Neuronal stem cell (in vitro differentiated cells): ENCODE measurements around the gene PGBD2.

Experiments
- DNase-seq: peaks from one replicate; pipeline ENCODE4 v3.0.0-alpha.2; 2013; ENCODE audit warnings: low spot score
- H2AFZ ChIP-seq: one replicate; pipeline ENCODE4 v1.6.1; 2013; ENCODE audit warnings: mild to moderate bottlenecking, low read length, inconsistent platforms
- H2AK5ac ChIP-seq: 2 replicates; pipeline ENCODE4 v1.6.1; 2013; ENCODE audit warnings: low read depth, mild to moderate bottlenecking, inconsistent platforms, low read length, moderate library complexity, mixed read lengths
- H2BK120ac ChIP-seq: 2 replicates; pipeline ENCODE4 v1.6.1; 2013; ENCODE audit warnings: low read depth, mild to moderate bottlenecking, inconsistent platforms, low read length, moderate library complexity, mixed read lengths
- H2BK12ac ChIP-seq: one replicate; pipeline ENCODE4 v1.6.1; 2013; ENCODE audit warnings: low read length, inconsistent platforms
- H2BK15ac ChIP-seq: 2 replicates; pipeline ENCODE4 v1.6.1; 2013; ENCODE audit warnings: mild to moderate bottlenecking, low read length, inconsistent platforms, mixed read lengths
- H2BK5ac ChIP-seq: one replicate; pipeline ENCODE4 v1.6.1; 2013; ENCODE audit warnings: inconsistent platforms, mild to moderate bottlenecking, low read length, moderate library complexity
- H3K14ac ChIP-seq: one replicate; pipeline ENCODE4 v1.6.1; 2013; ENCODE audit warnings: low read length, inconsistent platforms
- H3K18ac ChIP-seq: 2 replicates; pipeline ENCODE4 v1.6.1; 2013; ENCODE audit warnings: low read length, inconsistent platforms
- H3K23ac ChIP-seq: 2 replicates; pipeline ENCODE4 v1.6.1; 2013; ENCODE audit warnings: low read depth, mild to moderate bottlenecking, mixed read lengths, low read length, inconsistent platforms; ENCODE audit not compliant: poor library complexity
- H3K27ac ChIP-seq: replicated peaks from 3 replicates; pipeline ENCODE4 v1.5.1; 2013; ENCODE audit warnings: low read length, inconsistent platforms
- H3K27me3 ChIP-seq, 3 experiments: 2 replicates each; pipeline ENCODE4 v1.6.1; 2013; ENCODE audit warnings: low read length in 3 of 3, mild to moderate bottlenecking in 2 of 3, inconsistent platforms in 1 of 3, low read depth in 1 of 3, mixed read lengths in 1 of 3, moderate library complexity in 1 of 3; ENCODE audit not compliant: control insufficient read depth in 3 of 3, insufficient read depth in 3 of 3
- H3K36me3 ChIP-seq, 2 donors: replicated peaks in 1 of 2; 2 replicates each; pipeline ENCODE4 v1.6.1; 2013; ENCODE audit warnings: low read length in 2 of 2; ENCODE audit not compliant: control insufficient read depth in 2 of 2, insufficient read depth in 2 of 2
- H3K4ac ChIP-seq: 2 replicates; pipeline ENCODE4 v1.6.1; 2013; ENCODE audit warnings: inconsistent platforms, mild to moderate bottlenecking, low read length, moderate library complexity
- H3K4me1 ChIP-seq, 2 donors: 1 replicate in 1 of 2; 2 replicates in 1 of 2; pipeline ENCODE4 v1.6.1; 2013; ENCODE audit warnings: low read length in 2 of 2, low read depth in 1 of 2; ENCODE audit not compliant: control insufficient read depth in 2 of 2, insufficient read depth in 1 of 2
- H3K4me2 ChIP-seq: one replicate; pipeline ENCODE4 v1.6.1; 2013; ENCODE audit warnings: mild to moderate bottlenecking, low read length, inconsistent platforms; ENCODE audit not compliant: insufficient read depth, poor library complexity, severe bottlenecking
- H3K4me3 ChIP-seq, 2 donors: 2 replicates each; pipeline ENCODE4 v1.5.1; 2013; ENCODE audit warnings: low read length in 2 of 2, mild to moderate bottlenecking in 2 of 2, inconsistent platforms in 1 of 2, moderate library complexity in 1 of 2
- H3K79me1 ChIP-seq: one replicate; pipeline ENCODE4 v1.6.1; 2013; ENCODE audit warnings: low read depth, mild to moderate bottlenecking, inconsistent platforms, low read length, moderate library complexity
- H3K9ac ChIP-seq: one replicate; pipeline ENCODE4 v1.6.1; 2013; ENCODE audit warnings: mild to moderate bottlenecking, low read depth, low read length, inconsistent platforms; ENCODE audit not compliant: poor library complexity
- H3K9me3 ChIP-seq, 2 donors: replicated peaks in 1 of 2; 2 replicates each; pipeline versions ENCODE3 to v1.6.1; 2013; ENCODE audit warnings: low read length in 2 of 2, mild to moderate bottlenecking in 2 of 2, inconsistent platforms in 1 of 2, low read depth in 1 of 2, mixed read lengths in 1 of 2, moderate library complexity in 1 of 2; ENCODE audit not compliant: control insufficient read depth in 2 of 2, insufficient read depth in 1 of 2
- H4K8ac ChIP-seq: one replicate; pipeline ENCODE4 v1.6.1; 2013; ENCODE audit warnings: low read depth, mild to moderate bottlenecking, inconsistent platforms, low read length, moderate library complexity
- H4K91ac ChIP-seq: one replicate; pipeline ENCODE4 v1.6.1; 2013; ENCODE audit warnings: low read length, low read depth, mild to moderate bottlenecking, inconsistent platforms; ENCODE audit not compliant: poor library complexity
- WGBS, 2 donors: extraction: QIAGEN DNeasy Blood & Tissue Kit; methylation state at CpG; one replicate each; pipeline ENCODE4 v1.1.7; 2013; ENCODE audit warnings: missing lambda C conversion rate in 2 of 2, mixed read lengths in 1 of 2; ENCODE audit not compliant: insufficient read length in 2 of 2, insufficient replicate concordance in 1 of 2; ENCODE audit errors: extremely low coverage in 2 of 2; 5-methylcytosine and 5-hydroxymethylcytosine counted together

The PGBD2 gene

DNA sequence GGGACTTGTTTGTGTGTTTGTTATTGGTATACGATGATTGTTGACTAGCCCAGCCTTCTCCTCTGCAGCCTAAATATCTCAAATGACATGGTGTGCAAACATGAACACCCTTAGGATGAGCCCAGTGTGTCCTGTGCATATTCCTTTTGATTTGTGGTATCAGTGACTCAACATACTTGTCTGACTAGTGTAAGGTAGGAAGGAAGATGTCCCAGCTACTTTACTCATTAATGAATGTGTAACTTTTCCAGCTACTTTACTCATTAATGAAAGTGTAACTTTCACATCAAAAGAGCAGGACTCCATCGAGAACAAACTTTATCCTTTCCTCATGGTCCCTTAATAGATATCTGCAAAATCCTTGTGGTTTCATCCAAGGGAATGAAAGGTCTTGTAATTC lies 44.4 kb upstream of the PGBD2 start:
- Histone ChIP-seq H3K4me1 (peaks cover 15 to 17% of the 10 kb centered on the region in 2 donors), H2BK120ac (no peak overlapping the region), H2BK15ac (no peak overlapping the region), H3K18ac (no peak overlapping the region), H3K27me3 (peaks cover 0 to 45% (median 14%) of the 10 kb centered on the region in 3 experiments), H2AK5ac (no peak overlapping the region), H2BK5ac (no peak overlapping the region), H3K36me3 (no peaks in the 10 kb centered on the region), H3K14ac (no peak overlapping the region), H4K8ac (no peak overlapping the region), H2BK12ac (no peak overlapping the region), H2AFZ (no peak overlapping the region), H4K91ac (no peak overlapping the region), H3K23ac (no peak overlapping the region), H3K79me1 (peaks cover 10% of the 10 kb centered on the region), H3K9me3 (no peaks in the 10 kb centered on the region), H3K27ac (no peak overlapping the region), H3K4ac (no peak overlapping the region), H3K9ac (no peak overlapping the region), H3K4me3 (no peak overlapping the region), H3K4me2 (no peak overlapping the region)
- no peak for DNase-seq
- no CpG with 5 or more reads among the region's 2 CpGs for WGBS, 2 donors

- no peak overlapping the region for H2BK12ac ChIP-seq
- no peak overlapping the region for H3K27ac ChIP-seq
- no CpG with 5 or more reads among the region's 4 CpGs for WGBS, 2 donors
- no peak overlapping the region for H4K91ac ChIP-seq
- peaks cover 0 to 45% (median 14%) of the 10 kb centered on the region in 3 experiments for H3K27me3 ChIP-seq
- H2BK120ac ChIP-seq, result no peak overlapping the region
- H3K36me3 ChIP-seq, result no peaks in the 10 kb centered on the region
- H3K79me1 ChIP-seq, result peaks cover 4% of the 10 kb centered on the region
- DNase-seq, result no peak
- no peak overlapping the region for H3K4ac ChIP-seq
- no peak overlapping the region for H2BK5ac ChIP-seq
- peak overlapping the region; percentile 43 for H3K14ac ChIP-seq
- H3K4me1 ChIP-seq, result peaks cover 9 to 15% of the 10 kb centered on the region in 2 donors
- peak overlapping the region; percentile 51 to 85 for H3K4me3 ChIP-seq
- no peak overlapping the region for H2AK5ac ChIP-seq
- H4K8ac ChIP-seq, result peak overlapping the region; percentile 70
- H2BK15ac ChIP-seq, result peak overlapping the region; percentile 1
- no peak overlapping the region for H3K23ac ChIP-seq
- H3K4me2 ChIP-seq, result peak overlapping the region; percentile 78
- no peaks in the 10 kb centered on the region for H3K9me3 ChIP-seq
- peak overlapping the region; percentile 95 for H2AFZ ChIP-seq
- H3K18ac ChIP-seq, result peak overlapping the region; percentile 86
- H3K9ac ChIP-seq, result peak overlapping the region; percentile 79
Measured at GRCh38 chr1:248862695-248862997, 43.4 kb upstream of the PGBD2 start.

DNA sequence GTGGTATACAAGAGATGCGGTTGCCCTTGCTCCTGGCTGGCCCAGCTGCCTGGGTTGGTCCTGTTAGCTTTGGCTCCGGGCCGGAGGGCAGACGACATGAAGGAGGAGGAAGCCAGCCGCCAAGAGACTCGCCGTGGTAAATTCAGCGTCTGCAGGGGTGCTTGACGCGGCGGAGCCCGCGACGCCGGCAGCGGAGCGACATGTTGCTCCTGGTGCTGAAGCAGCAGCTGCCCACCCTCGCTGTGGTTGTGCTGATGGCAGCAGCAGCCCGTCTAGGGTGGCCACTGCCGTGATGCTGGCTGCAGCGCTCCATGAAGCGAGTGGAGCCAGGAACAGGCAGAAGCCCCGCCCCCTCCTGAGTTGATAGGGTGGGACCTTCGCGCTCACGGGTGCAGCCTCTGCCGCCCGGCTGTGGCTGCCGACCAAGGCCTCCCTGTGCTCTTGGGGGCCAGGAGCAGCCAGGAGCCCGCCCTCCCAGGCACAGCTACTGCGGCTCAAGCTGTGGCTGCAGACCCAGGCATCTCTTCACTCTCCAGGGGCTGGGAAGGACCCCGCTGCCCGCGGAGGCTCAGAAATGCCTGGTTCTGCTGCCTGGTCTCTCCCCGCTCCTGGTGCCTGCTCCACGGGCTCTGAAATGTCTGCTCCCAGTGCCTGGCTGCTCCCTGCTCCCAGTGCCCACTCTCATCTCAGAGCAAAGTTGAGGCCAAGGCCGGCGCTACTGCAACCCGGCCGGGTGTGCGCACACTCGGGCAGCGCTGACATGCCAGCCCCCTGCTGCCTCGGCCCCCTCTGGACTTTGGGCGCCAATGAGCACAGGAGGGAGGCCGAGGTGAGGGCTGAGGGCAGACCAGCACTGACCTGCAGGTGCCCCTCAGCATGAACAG lies 42.8 kb upstream of the PGBD2 start:
- Histone ChIP-seq H2BK12ac (peak overlapping the region; percentile 24), H3K27ac (no peak overlapping the region), H3K9me3 (no peaks in the 10 kb centered on the region), H3K9ac (peak overlapping the region; percentile 83), H3K79me1 (no peaks in the 10 kb centered on the region), H2BK5ac (no peak overlapping the region), H3K18ac (peak overlapping the region; percentile 93), H3K4me3 (peak overlapping the region; percentile 51 to 85), H2BK120ac (peak overlapping the region; percentile 53), H3K36me3 (no peaks in the 10 kb centered on the region), H4K91ac (no peak overlapping the region), H3K23ac (peak overlapping the region; percentile 87), H2AK5ac (peak overlapping the region; percentile 45), H3K4ac (peak overlapping the region; percentile 78), H4K8ac (peak overlapping the region; percentile 70), H2AFZ (peak overlapping the region; percentile 95), H3K27me3 (peaks cover 0 to 45% (median 14%) of the 10 kb centered on the region in 3 experiments), H3K4me1 (peaks cover 7 to 9% of the 10 kb centered on the region in 2 donors), H3K14ac (peak overlapping the region; percentile 49), H2BK15ac (peak overlapping the region; percentile 76), H3K4me2 (peak overlapping the region; percentile 78)
- DNase-seq, result peak; percentile 70
- WGBS, 2 donors, result no CpG with 5 or more reads among the region's 46 CpGs

GRCh38 chr1:248871837-248872401 lies 34.1 kb upstream of the PGBD2 start:
- no peak for DNase-seq
- no peak overlapping the region for H2BK120ac ChIP-seq
- no peak overlapping the region for H2BK15ac ChIP-seq
- H3K4me2 ChIP-seq, result no peak overlapping the region
- no peaks in the 10 kb centered on the region for H3K36me3 ChIP-seq
- no peak overlapping the region for H2BK5ac ChIP-seq
- H3K9ac ChIP-seq, result no peak overlapping the region
- no peak overlapping the region for H3K18ac ChIP-seq
- H2AFZ ChIP-seq, result peak overlapping the region; percentile 93
- no CpG with 5 or more reads among the region's 3 CpGs for WGBS, 2 donors
- no peak overlapping the region for H3K14ac ChIP-seq
- no peak overlapping the region for H4K91ac ChIP-seq
- no peaks in the 10 kb centered on the region for H3K4me1 ChIP-seq
- H3K4me3 ChIP-seq, result peak overlapping the region in 1 of 2 donors; percentile 73
- H3K9me3 ChIP-seq, result no peaks in the 10 kb centered on the region
- no peaks in the 10 kb centered on the region for H3K27me3 ChIP-seq
- H4K8ac ChIP-seq, result no peak overlapping the region
- H3K23ac ChIP-seq, result no peak overlapping the region
- H2AK5ac ChIP-seq, result no peak overlapping the region
- H3K27ac ChIP-seq, result no peak overlapping the region
- H3K4ac ChIP-seq, result no peak overlapping the region
- no peaks in the 10 kb centered on the region for H3K79me1 ChIP-seq
- no peak overlapping the region for H2BK12ac ChIP-seq
